Activated CD8-positive, alpha-beta T cell treated with anti-CD3 and anti-CD28 coated beads for 36 hours (primary cell): ENCODE data around the gene IGF2BP2. TPM values are rescaled to one million over a fixed set of nuclear protein-coding genes. Genes with fewer than 3 reads are reported as not detected.

Source experiments
- ATAC-seq: fragments of 200-7000 bp; cut with Tn5 transposase; one replicate; pipeline ENCODE4 v1.10.0; 2021; ENCODE audit warnings: mild to moderate bottlenecking, moderate library complexity
- CTCF ChIA-PET: fragments of 350-600 bp; sonication (Branson Sonifier 250); formaldehyde crosslinking; loops from one replicate; lab custom pipeline; 2021; ENCODE audit warnings: antibody characterized with exemption; lab: Charles Lee
- POLR2A ChIA-PET: fragments of 350-600 bp; sonication (Branson Sonifier 250); formaldehyde crosslinking; loops from one replicate; lab custom pipeline; 2021; ENCODE audit warnings: antibody characterized with exemption; lab: Charles Lee
- DNase-seq: peaks from one replicate; pipeline ENCODE4 v3.0.0-alpha.2; 2020
- H3K27ac Mint-ChIP-seq: one replicate; pipeline ENCODE4 v1.8.0; 2021; ENCODE audit warnings: mild to moderate bottlenecking, mixed read lengths
- H3K27me3 Mint-ChIP-seq: one replicate; pipeline ENCODE4 v1.8.0; 2021; ENCODE audit warnings: mixed read lengths
- H3K36me3 Mint-ChIP-seq: one replicate; pipeline ENCODE4 v1.8.0; 2021; ENCODE audit warnings: low read depth, mixed read lengths
- H3K4me1 Mint-ChIP-seq: one replicate; pipeline ENCODE4 v1.8.0; 2021; ENCODE audit warnings: low read depth, mixed read lengths
- H3K4me3 Mint-ChIP-seq: one replicate; pipeline ENCODE4 v1.8.0; 2021; ENCODE audit warnings: mild to moderate bottlenecking, moderate library complexity, mixed read lengths
- H3K9me3 Mint-ChIP-seq: one replicate; pipeline ENCODE4 v1.8.0; 2021; ENCODE audit warnings: mixed read lengths
- intact Hi-C: fragments of 100-400 bp; cut with micrococcal nuclease; formaldehyde crosslinking; loops from one replicate; pipeline ENCODE4 v1.10.0; 2022
- total RNA-seq, 2 experiments: library from RNA; stranded (reverse); gene quantifications; one replicate each; pipeline ENCODE4 v1.2.3, GENCODE V29; 2021
- TF ChIP-seq, protein P1 (sequence below): fragments of 200-600 bp; IDR thresholded peaks from one replicate; pipeline ENCODE4 v1.8.0; 2022; ENCODE audit warnings: antibody characterized with exemption, mild to moderate bottlenecking

IGF2BP2 gene
- total RNA-seq, 2 experiments from 2014 or later = 0.52 to 0.65 TPM

DNA sequence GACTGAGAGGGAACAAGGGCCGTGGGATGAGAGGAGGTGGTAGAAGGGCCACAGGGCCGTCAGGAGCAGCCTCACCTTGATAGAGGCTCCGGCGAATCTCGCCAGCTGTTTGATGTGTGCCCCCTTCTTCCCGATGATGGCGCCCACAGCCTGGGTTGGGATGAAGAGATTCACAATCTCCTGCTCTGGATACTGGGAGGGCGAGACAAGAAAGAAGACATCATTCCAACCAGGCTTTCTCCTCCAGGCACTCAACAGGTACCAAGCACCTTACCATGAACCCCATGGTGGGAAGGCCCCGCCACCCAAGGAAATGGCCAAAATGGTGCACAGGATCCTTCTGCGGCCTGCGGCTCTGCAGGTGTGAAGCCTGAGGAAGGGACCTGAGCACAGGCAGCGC lies 167.6 kb downstream of the IGF2BP2 start:
- CTCF ChIA-PET = interaction anchor here (1.3 kb wide), 1 partner anchor 882 kb away, joined by 4 read pairs; no protein-coding TSS in a partner anchor
- Mint-ChIP-seq H3K27me3 (peaks cover 3% of the 10 kb centered on the region), H3K9me3 (no peaks in the 10 kb centered on the region), H3K36me3 (no peaks in the 10 kb centered on the region), H3K27ac (no peak overlapping the region), H3K4me1 (no peaks in the 10 kb centered on the region), H3K4me3 (no peak overlapping the region)
- TF ChIP-seq, protein P1, sequence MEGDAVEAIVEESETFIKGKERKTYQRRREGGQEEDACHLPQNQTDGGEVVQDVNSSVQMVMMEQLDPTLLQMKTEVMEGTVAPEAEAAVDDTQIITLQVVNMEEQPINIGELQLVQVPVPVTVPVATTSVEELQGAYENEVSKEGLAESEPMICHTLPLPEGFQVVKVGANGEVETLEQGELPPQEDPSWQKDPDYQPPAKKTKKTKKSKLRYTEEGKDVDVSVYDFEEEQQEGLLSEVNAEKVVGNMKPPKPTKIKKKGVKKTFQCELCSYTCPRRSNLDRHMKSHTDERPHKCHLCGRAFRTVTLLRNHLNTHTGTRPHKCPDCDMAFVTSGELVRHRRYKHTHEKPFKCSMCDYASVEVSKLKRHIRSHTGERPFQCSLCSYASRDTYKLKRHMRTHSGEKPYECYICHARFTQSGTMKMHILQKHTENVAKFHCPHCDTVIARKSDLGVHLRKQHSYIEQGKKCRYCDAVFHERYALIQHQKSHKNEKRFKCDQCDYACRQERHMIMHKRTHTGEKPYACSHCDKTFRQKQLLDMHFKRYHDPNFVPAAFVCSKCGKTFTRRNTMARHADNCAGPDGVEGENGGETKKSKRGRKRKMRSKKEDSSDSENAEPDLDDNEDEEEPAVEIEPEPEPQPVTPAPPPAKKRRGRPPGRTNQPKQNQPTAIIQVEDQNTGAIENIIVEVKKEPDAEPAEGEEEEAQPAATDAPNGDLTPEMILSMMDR = no peak
- POLR2A ChIA-PET = no interaction called here
- DNase-seq (no peak), ATAC-seq (no peak)
- intact Hi-C loops = no loop called here

- CTCF ChIA-PET = interaction anchor here (1.0 to 1.3 kb wide), 3 partner anchors 61 to 883 kb away, joined by 3 to 4 read pairs (median 4); no protein-coding TSS in a partner anchor
These were observed 168.5 kb downstream of the IGF2BP2 start for GRCh38 chr3:185656321-185656840.

GRCh38 chr3:185655426-185656320 lies 169.2 kb downstream of the IGF2BP2 start:
- Mint-ChIP-seq H3K27me3 (no peaks in the 10 kb centered on the region), H3K4me1 (no peaks in the 10 kb centered on the region), H3K36me3 (no peaks in the 10 kb centered on the region), H3K27ac (no peak overlapping the region), H3K9me3 (no peaks in the 10 kb centered on the region), H3K4me3 (no peak overlapping the region)
- DNase-seq = no peak
- TF ChIP-seq, protein P1 = no peak
- ChIA-PET CTCF (interaction anchor here (1.0 to 1.3 kb wide), 2 partner anchors 60 to 113 kb away, joined by 3 to 4 read pairs; no protein-coding TSS in a partner anchor), POLR2A (no interaction called here)
- intact Hi-C loops = no loop called here
- ATAC-seq = no peak

More at GRCh38 chr3:185656321-185656840, 168.5 kb downstream of the IGF2BP2 start:
- Mint-ChIP-seq H3K27me3 (no peaks in the 10 kb centered on the region), H3K4me1 (no peaks in the 10 kb centered on the region), H3K9me3 (no peaks in the 10 kb centered on the region), H3K4me3 (no peak overlapping the region), H3K36me3 (no peaks in the 10 kb centered on the region), H3K27ac (no peak overlapping the region)
- intact Hi-C loops = no loop called here
- TF ChIP-seq, protein P1 = no peak
- POLR2A ChIA-PET = no interaction called here
- DNase-seq (no peak), ATAC-seq (no peak)

DNA sequence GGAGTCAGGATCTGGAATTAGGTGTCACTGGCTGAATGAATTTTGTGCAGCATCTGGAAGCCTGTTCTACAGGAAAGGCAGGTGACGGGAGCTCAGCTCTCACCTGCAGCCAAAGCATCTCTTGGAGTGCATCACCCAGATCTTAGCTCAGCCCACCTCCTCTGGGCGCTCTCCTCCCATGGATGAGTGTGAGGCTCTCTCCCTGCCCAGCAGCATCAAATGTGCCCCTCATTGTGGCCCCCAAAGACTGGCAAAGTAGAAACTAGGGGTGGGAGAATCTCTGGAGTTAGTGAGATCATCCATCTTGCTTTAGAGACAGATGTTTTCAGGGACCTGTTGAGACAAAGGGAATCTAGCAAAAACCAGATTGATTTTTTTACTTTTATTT lies 170.1 kb downstream of the IGF2BP2 start:
- TF ChIP-seq, protein P1 = no peak
- Mint-ChIP-seq H3K4me3 (no peak overlapping the region), H3K9me3 (no peaks in the 10 kb centered on the region), H3K4me1 (no peaks in the 10 kb centered on the region), H3K27ac (no peak overlapping the region), H3K36me3 (no peaks in the 10 kb centered on the region), H3K27me3 (no peaks in the 10 kb centered on the region)
- no peak for ATAC-seq
- POLR2A ChIA-PET = no interaction called here
- no peak for DNase-seq
- CTCF ChIA-PET = no interaction called here
- intact Hi-C loops = no loop called here
